Measurements from ENCODE around the gene ZNF771. TPM values are rescaled to one million over a fixed set of nuclear protein-coding genes. Genes with fewer than 3 reads are reported as not detected.

The ZNF771 gene
- total RNA-seq, 4 donors from 2014 or later = 3.7 to 15.1 (median 7.0) TPM

DNA sequence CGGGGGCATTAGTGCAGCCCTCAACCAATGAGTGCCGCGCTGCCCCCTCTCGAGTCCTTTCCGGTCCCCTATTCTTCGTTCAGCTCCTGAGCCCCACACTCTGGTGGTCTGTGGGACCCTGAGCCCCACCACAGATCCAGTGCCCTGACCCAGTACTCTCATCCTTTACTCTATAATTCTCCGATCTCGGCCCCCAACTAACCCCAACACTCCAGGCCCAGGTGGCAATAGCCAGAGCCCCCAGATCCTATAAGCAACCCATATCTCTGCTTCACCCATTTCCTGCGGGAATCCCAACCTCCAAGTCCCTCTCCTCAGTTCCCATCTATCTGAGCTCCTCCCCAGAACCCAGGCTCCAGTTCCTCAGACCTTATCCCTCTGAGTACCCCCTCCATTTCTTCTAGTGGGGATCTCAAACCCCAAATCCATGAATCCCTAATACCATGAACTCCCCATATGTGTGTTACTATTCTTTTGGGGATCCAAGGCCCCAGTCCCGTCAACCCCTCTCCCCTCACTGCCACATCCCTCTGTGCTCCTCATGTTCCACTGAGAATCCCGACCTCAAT is 36.1 kb upstream of the ZNF771 start:
- no peak for DNase-seq
- H3K9me3 ChIP-seq = no peaks in the 10 kb centered on the region
- peaks cover 0 to 6% (median 0%) of the 10 kb centered on the region in 3 donors for H3K36me3 ChIP-seq
- peak overlapping the region; percentile 25 to 69 (median 46) for H3K4me3 ChIP-seq
- TF ChIP-seq POLR2A (IDR thresholded peaks at IDR 0.05) = no peak
- TF ChIP-seq, protein P1, sequence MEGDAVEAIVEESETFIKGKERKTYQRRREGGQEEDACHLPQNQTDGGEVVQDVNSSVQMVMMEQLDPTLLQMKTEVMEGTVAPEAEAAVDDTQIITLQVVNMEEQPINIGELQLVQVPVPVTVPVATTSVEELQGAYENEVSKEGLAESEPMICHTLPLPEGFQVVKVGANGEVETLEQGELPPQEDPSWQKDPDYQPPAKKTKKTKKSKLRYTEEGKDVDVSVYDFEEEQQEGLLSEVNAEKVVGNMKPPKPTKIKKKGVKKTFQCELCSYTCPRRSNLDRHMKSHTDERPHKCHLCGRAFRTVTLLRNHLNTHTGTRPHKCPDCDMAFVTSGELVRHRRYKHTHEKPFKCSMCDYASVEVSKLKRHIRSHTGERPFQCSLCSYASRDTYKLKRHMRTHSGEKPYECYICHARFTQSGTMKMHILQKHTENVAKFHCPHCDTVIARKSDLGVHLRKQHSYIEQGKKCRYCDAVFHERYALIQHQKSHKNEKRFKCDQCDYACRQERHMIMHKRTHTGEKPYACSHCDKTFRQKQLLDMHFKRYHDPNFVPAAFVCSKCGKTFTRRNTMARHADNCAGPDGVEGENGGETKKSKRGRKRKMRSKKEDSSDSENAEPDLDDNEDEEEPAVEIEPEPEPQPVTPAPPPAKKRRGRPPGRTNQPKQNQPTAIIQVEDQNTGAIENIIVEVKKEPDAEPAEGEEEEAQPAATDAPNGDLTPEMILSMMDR (IDR thresholded peaks at IDR 0.05) = no peak
- intact Hi-C loops (cut with DNase I) = no loop called here
- H3K27me3 ChIP-seq = no peaks in the 10 kb centered on the region
- peak overlapping the region; percentile 80 to 94 (median 88) for H3K27ac ChIP-seq
- H3K4me1 ChIP-seq = peaks cover 19 to 43% (median 30%) of the 10 kb centered on the region in 3 donors
- 20% methylated on average over 11 of the region's 11 CpGs for WGBS, 2 donors

DNA sequence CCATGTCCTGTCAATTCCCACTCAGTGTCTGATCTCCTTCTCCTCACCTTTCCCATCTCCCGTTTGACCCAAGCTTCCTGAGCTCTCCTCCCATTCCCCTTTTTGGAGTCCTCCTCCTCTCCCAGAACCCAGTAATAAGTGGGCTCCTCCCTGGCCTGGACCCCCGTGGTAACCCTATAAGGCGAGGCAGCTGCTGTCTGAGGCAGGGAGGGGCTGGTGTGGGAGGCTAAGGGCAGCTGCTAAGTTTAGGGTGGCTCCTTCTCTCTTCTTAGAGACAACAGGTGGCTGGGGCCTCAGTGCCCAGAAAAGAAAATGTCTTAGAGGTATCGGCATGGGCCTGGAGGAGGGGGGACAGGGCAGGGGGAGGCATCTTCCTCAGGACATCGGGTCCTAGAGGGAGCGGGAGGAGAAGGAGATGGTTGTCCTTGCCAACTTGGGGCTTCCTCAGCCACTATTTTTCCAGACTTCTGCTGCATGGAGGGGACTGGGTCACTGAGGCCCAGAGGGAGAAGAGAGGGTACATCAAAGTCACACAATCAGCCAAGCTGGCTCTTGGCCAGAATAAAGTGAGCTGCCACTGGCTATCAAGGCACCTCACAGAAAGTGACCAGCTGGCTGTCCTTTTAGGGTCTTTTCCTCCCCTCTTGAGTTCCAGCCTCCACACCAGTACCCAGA is 35.2 kb upstream of the ZNF771 start:
- Histone ChIP-seq H3K4me3 (no peak overlapping the region), H3K9me3 (no peaks in the 10 kb centered on the region), H3K36me3 (no peaks in the 10 kb centered on the region), H3K4me1 (peaks cover 23 to 41% (median 28%) of the 10 kb centered on the region in 3 donors), H3K27ac (peak overlapping the region in 1 of 4 donors; percentile 90), H3K27me3 (no peaks in the 10 kb centered on the region)
- 80 to 82% methylated on average over 4 to 6 of the region's 6 CpGs for WGBS, 2 donors
- intact Hi-C loops (cut with DNase I) = no loop called here
- DNase-seq = no peak
- TF ChIP-seq, protein P1 (IDR thresholded peaks at IDR 0.05) = no peak
- TF ChIP-seq POLR2A (IDR thresholded peaks at IDR 0.05) = no peak

DNA sequence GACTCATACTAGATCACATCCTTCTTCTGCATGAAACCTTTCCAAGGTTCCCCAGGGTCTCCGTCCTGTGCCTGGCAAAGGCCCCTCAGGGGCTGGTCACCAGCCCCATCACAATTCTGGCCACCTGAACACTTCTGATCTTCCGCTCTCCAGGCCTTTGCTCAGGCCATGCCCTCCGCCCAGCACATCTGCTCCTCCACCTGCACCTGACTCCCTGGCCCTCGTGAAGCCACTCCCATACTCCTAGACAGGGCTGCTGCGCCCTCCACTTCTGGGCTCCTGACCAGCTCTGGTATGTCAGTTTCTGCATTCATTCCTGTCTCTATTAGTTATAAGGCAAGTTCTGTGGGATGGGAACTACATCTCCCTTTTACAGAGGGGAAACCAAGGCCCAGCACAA is 34.7 kb upstream of the ZNF771 start:
- Histone ChIP-seq H3K27ac (no peak overlapping the region), H3K36me3 (no peaks in the 10 kb centered on the region), H3K4me3 (no peak overlapping the region), H3K4me1 (peaks cover 26 to 41% (median 27%) of the 10 kb centered on the region in 3 donors), H3K9me3 (no peaks in the 10 kb centered on the region), H3K27me3 (no peaks in the 10 kb centered on the region)
- 94% methylated on average over 5 of the region's 5 CpGs for WGBS, 2 donors
- no peak for DNase-seq
- intact Hi-C loops (cut with DNase I) = no loop called here
- TF ChIP-seq POLR2A (IDR thresholded peaks at IDR 0.05) = no peak
- TF ChIP-seq, protein P1 (IDR thresholded peaks at IDR 0.05) = no peak

DNA sequence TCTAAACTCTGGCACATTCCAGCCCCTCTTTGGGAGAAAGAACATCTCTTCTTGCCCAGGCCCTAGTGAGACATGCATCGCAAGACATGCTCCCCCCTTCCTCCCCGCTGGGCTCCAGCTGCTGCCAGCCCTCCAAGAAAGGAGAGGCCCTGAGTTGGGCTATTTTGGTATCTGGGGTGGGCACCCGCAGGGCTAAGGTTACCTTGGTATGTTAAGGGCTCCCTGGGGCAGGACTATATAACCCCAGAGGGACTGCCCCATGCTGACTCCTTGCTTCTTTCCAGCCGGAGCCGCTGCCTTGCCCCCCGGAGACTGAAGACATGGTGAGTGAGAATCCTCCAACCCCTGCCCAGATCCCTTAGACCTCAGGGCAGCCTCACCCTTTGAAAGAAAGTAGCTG is 32.9 kb upstream of the ZNF771 start, which contains the start of gene MYL11:
TSS of gene MYL11 (plus strand) at position 265 of the 400 bp plus-strand sequence. CDS start at position 321, 56 bp downstream.
- intact Hi-C loops (cut with DNase I) = no loop called here
- no peak for DNase-seq
- 70 to 74% methylated on average over 3 to 4 of the region's 6 CpGs for WGBS, 2 donors
- peaks cover 17 to 38% (median 21%) of the 10 kb centered on the region in 3 donors for H3K4me1 ChIP-seq
- H3K27ac ChIP-seq = no peak within 1 kb of the TSS
- no peak for TF ChIP-seq POLR2A (IDR thresholded peaks at IDR 0.05)
- TF ChIP-seq, protein P1 (IDR thresholded peaks at IDR 0.05) = no peak
- no peaks in the 10 kb centered on the region for H3K36me3 ChIP-seq
- no peaks in the 10 kb centered on the region for H3K27me3 ChIP-seq
- H3K9me3 ChIP-seq = no peaks in the 10 kb centered on the region
- no peak within 1 kb of the TSS for H3K4me3 ChIP-seq

DNA sequence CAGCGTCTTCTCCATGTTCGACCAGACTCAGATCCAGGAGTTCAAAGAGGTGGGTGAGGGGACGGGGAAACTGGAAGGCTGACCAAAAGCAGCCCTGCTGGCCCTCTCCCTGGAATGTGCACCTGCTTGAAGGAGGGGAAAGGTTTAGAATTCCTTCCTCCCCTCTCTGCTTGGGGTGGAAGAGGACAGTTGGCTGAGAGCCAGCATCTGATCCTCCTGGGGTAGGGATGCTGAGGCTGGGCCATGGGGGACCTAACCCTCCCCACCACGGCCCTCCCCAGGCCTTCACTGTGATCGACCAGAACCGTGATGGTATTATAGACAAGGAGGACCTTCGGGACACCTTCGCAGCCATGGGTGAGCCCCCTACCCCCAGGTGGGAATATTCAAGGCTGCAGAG is 31.5 kb upstream of the ZNF771 start:
- H3K9me3 ChIP-seq = no peaks in the 10 kb centered on the region
- no peaks in the 10 kb centered on the region for H3K36me3 ChIP-seq
- peak overlapping the region in 1 of 4 donors; percentile 2 for H3K27ac ChIP-seq
- no peak for DNase-seq
- intact Hi-C loops (cut with DNase I) = no loop called here
- WGBS, 2 donors = 87 to 95% methylated on average over 3 to 6 of the region's 8 CpGs
- no peaks in the 10 kb centered on the region for H3K27me3 ChIP-seq
- no peak overlapping the region for H3K4me3 ChIP-seq
- H3K4me1 ChIP-seq = peaks cover 16 to 43% (median 22%) of the 10 kb centered on the region in 3 donors
- TF ChIP-seq, protein P1 (IDR thresholded peaks at IDR 0.05) = no peak

All from esophagus squamous epithelium (tissue), 5 donors.